HCT116 (cell line): ENCODE data around the gene IGLL5. TPM values are rescaled to one million over a fixed set of nuclear protein-coding genes. Genes with fewer than 3 reads are reported as not detected.

ENCODE experiments used
- ATAC-seq: fragments of 200-7000 bp; cut with Tn5 transposase; 2 replicates; pipeline ENCODE4 v1.9.1; 2020; ENCODE audit warnings: mild to moderate bottlenecking, moderate library complexity
- BruUV-seq: library from RNA; stranded (reverse); fragments of 400-500 nt; replicated peaks from 2 replicates; lab custom pipeline; 2021; lab: Mats Ljungman, UMichigan
- CTCF ChIA-PET: fragments of 300-600 bp; sonication (Branson Sonifier 250); formaldehyde crosslinking; loops from one replicate; lab custom pipeline; 2021; ENCODE audit warnings: antibody characterized with exemption; lab: Charles Lee
- POLR2A ChIA-PET: fragments of 300-600, 350-600 bp; sonication (Branson Sonifier 250); formaldehyde crosslinking; loops from one replicate; lab custom pipeline; 2021; ENCODE audit warnings: antibody characterized with exemption; lab: Charles Lee
- RAD21 ChIA-PET, 2 experiments: fragments of 300-600 bp; sonication (Branson Sonifier 250); formaldehyde crosslinking; loops; one replicate each; lab custom pipeline; 2023; ENCODE audit warnings: low total read pairs in 2 of 2; ENCODE audit not compliant: uncharacterized antibody in 2 of 2, unreplicated experiment in 2 of 2, low non-redundant PET in 1 of 2; lab: Charles Lee
- DNase-seq: peaks from one replicate; pipeline ENCODE4 v3.0.0-alpha.2; 2010; ENCODE audit warnings: low read depth, low spot score
- H2AFZ ChIP-seq: fragments of 200-600 bp; shearing (Covaris generic), sonication (generic); 2 replicates; pipeline ENCODE4 v1.6.1; 2017; ENCODE audit warnings: low read depth, mixed run types, mixed read lengths, antibody characterized with exemption, low read length; ENCODE audit not compliant: poor library complexity, severe bottlenecking
- H3K27ac ChIP-seq: 2 replicates; pipeline ENCODE4 v1.5.1; 2012; ENCODE audit warnings: low read depth, low read length
- H3K27me3 ChIP-seq: fragments of 200-600 bp; sonication (generic); 2 replicates; pipeline ENCODE4 v1.6.1; 2016; ENCODE audit warnings: mixed run types, low read length, mixed read lengths; ENCODE audit not compliant: insufficient read depth
- H3K36me3 ChIP-seq, 2 experiments: fragments of 200-500 bp in 1 of 2; fragments of 200-600 bp in 1 of 2; sonication (Bioruptor generic) in 1 of 2; sonication (generic) in 1 of 2; 2 replicates each; pipeline versions ENCODE4 v1.5.1 to v1.6.1; 2014 to 2016; ENCODE audit warnings: low read length in 2 of 2, inconsistent platforms in 1 of 2, mixed read lengths in 1 of 2, mixed run types in 1 of 2; ENCODE audit not compliant: insufficient read depth in 2 of 2, control insufficient read depth in 1 of 2
- H3K4me1 ChIP-seq, 2 experiments: fragments of 200-600 bp in 1 of 2; sonication (generic) in 1 of 2; 2 replicates each; pipeline versions ENCODE4 v1.5.1 to v1.6.1; 2012 to 2017; ENCODE audit warnings: low read length in 2 of 2, inconsistent platforms in 1 of 2, mild to moderate bottlenecking in 1 of 2, mixed read lengths in 1 of 2, mixed run types in 1 of 2, moderate library complexity in 1 of 2; ENCODE audit not compliant: insufficient read depth in 2 of 2, control insufficient read depth in 1 of 2
- H3K4me2 ChIP-seq: fragments of 200-600 bp; sonication (generic); 2 replicates; pipeline ENCODE4 v1.6.1; 2017; ENCODE audit warnings: mixed run types, low read length, mixed read lengths
- H3K4me3 ChIP-seq, 2 experiments: fragments of 200-600 bp in 1 of 2; sonication (generic) in 1 of 2; replicated peaks in 1 of 2; 2 replicates each; pipeline ENCODE4 v1.5.1; 2011 to 2016; ENCODE audit warnings: low read length in 2 of 2, control low read depth in 1 of 2, low read depth in 1 of 2, mild to moderate bottlenecking in 1 of 2, mixed read lengths in 1 of 2, mixed run types in 1 of 2
- H3K79me2 ChIP-seq: fragments of 200-600 bp; sonication (generic); 2 replicates; pipeline ENCODE4 v1.6.1; 2017; ENCODE audit warnings: mild to moderate bottlenecking, mixed run types, low read length, moderate library complexity, mixed read lengths; ENCODE audit not compliant: insufficient read depth
- H3K9ac ChIP-seq: fragments of 200-600 bp; sonication (generic); 2 replicates; pipeline ENCODE4 v1.6.1; 2016; ENCODE audit warnings: low read length, mixed read lengths
- H3K9me2 ChIP-seq: fragments of 200-600 bp; sonication (generic), shearing (Covaris generic); 2 replicates; pipeline ENCODE4 v1.6.1; 2017; ENCODE audit warnings: mixed run types, mild to moderate bottlenecking, moderate library complexity; ENCODE audit not compliant: insufficient read depth
- H3K9me3 ChIP-seq, 2 experiments: fragments of 200-500 bp in 1 of 2; fragments of 200-600 bp in 1 of 2; sonication (Bioruptor generic) in 1 of 2; sonication (generic) in 1 of 2; 2 replicates each; pipeline ENCODE4 v1.6.1; 2014 to 2017; ENCODE audit warnings: low read length in 2 of 2, mixed read lengths in 2 of 2, inconsistent platforms in 1 of 2, low read depth in 1 of 2, mild to moderate bottlenecking in 1 of 2, mixed run types in 1 of 2, moderate library complexity in 1 of 2; ENCODE audit not compliant: control insufficient read depth in 1 of 2, insufficient read depth in 1 of 2
- H4K20me1 ChIP-seq: fragments of 200-600 bp; sonication (generic), shearing (Covaris generic); 2 replicates; pipeline ENCODE4 v1.6.1; 2017; ENCODE audit warnings: mixed run types, mild to moderate bottlenecking, moderate library complexity; ENCODE audit not compliant: insufficient read depth
- CEBPB ChIP-seq: IDR thresholded peaks from 2 replicates; pipeline ENCODE4 v1.6.1; 2012; ENCODE audit warnings: low read depth
- EGR1 ChIP-seq: IDR thresholded peaks from 2 replicates; pipeline ENCODE4 v1.6.1; 2012; ENCODE audit warnings: low read depth
- ELF1 ChIP-seq: IDR thresholded peaks from 2 replicates; pipeline ENCODE4 v1.6.1; 2012; ENCODE audit warnings: low read depth, borderline replicate concordance
- FOSL1 ChIP-seq: IDR thresholded peaks from 2 replicates; pipeline ENCODE4 v1.6.1; 2012; ENCODE audit warnings: low read depth
- MAX ChIP-seq: IDR thresholded peaks from 2 replicates; pipeline ENCODE4 v1.6.1; 2012
- SP1 ChIP-seq: IDR thresholded peaks from 2 replicates; pipeline ENCODE4 v1.6.1; 2012; ENCODE audit warnings: low read depth
- intact Hi-C: fragments of 100-400 bp; cut with micrococcal nuclease; formaldehyde crosslinking; loops from 2 replicates; pipeline ENCODE4 v1.10.0; 2022
- total RNA-seq: library from RNA; stranded (reverse); gene quantifications from one replicate; pipeline ENCODE4 v1.2.1, GENCODE V29; 2021; ENCODE audit not compliant: unreplicated experiment

Gene IGLL5
- total RNA-seq, 1 experiment from 2014 or later, result not detected

- BruUV-seq, result no TSS peak
- no peaks in the 10 kb centered on the region for H3K9me2 ChIP-seq
- peaks cover 30% of the 10 kb centered on the region for H3K27me3 ChIP-seq
- POLR2A ChIA-PET, result no interaction called here
- no peaks in the 10 kb centered on the region for H3K79me2 ChIP-seq
- H3K9ac ChIP-seq, result no peak overlapping the region
- H3K4me1 ChIP-seq, result no peaks in the 10 kb centered on the region
- no peak overlapping the region for H3K27ac ChIP-seq
- no peak overlapping the region for H2AFZ ChIP-seq
- no peak overlapping the region for H3K4me3 ChIP-seq
- TF ChIP-seq EGR1 (no peak), SP1 (no peak), FOSL1 (no peak), ELF1 (no peak), CEBPB (no peak)
- CTCF ChIA-PET, result interaction anchor here (1.0 to 1.9 kb wide), 4 partner anchors 11 to 18 kb away, joined by 3 to 5 read pairs (median 4); no protein-coding TSS in a partner anchor
- H3K36me3 ChIP-seq, result no peaks in the 10 kb centered on the region
- no peaks in the 10 kb centered on the region for H3K9me3 ChIP-seq
- H3K4me2 ChIP-seq, result no peak overlapping the region
- intact Hi-C loops, result no loop called here
- RAD21 ChIA-PET, result no interaction called here
- H4K20me1 ChIP-seq, result no peaks in the 10 kb centered on the region
- ATAC-seq, result no peak
- DNase-seq, result no peak
Measured at GRCh38 chr22:22866381-22867111, 21.1 kb upstream of the IGLL5 start.

- no TSS peak for BruUV-seq
- ChIA-PET RAD21 (no interaction called here), CTCF (interaction anchor here (1.2 kb wide), 1 partner anchor 9 kb away, joined by 4 read pairs; no protein-coding TSS in a partner anchor), POLR2A (no interaction called here)
- DNase-seq (no peak), ATAC-seq (no peak)
- Histone ChIP-seq H3K9ac (no peak overlapping the region), H3K27ac (no peak overlapping the region), H3K4me1 (no peaks in the 10 kb centered on the region), H3K4me3 (no peak overlapping the region), H4K20me1 (no peaks in the 10 kb centered on the region), H3K9me2 (no peaks in the 10 kb centered on the region), H2AFZ (no peak overlapping the region), H3K27me3 (peaks cover 30% of the 10 kb centered on the region), H3K4me2 (no peak overlapping the region), H3K36me3 (no peaks in the 10 kb centered on the region), H3K9me3 (no peaks in the 10 kb centered on the region), H3K79me2 (no peaks in the 10 kb centered on the region)
- intact Hi-C loops, result no loop called here
- no peak for TF ChIP-seq MAX
Measured at GRCh38 chr22:22867996-22868715, 19.5 kb upstream of the IGLL5 start.
